ENCODE data around the gene WWOX. TPM values are rescaled to one million over a fixed set of nuclear protein-coding genes. Genes with fewer than 3 reads are reported as not detected.

Gene WWOX
- total RNA-seq, 1 experiment from 2014 or later = 28.3 TPM

DNA sequence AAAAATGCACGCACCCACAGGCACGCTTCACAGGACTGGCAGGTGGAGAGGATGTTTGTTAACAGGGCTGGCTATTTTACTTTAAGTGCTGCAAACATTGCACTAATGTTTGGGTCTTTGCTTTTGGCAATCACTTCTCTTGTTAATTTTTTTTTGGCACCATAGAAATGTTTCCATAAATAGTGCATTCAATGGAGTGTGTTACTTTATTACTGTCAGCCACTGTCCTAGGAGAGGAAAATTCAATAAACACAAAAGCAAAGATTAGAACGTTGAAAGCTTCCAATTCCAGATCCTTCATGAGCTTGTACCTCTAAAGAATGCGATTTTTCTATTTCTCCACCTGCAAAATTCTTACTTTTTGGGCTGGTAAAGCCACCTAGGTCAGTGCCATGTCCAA, 743.5 kb downstream of the WWOX start:
- no peak overlapping the region for H3K27ac ChIP-seq (ENCODE audit: low read length)
- DNase-seq = no peak
- no peak overlapping the region for H3K4me2 ChIP-seq (ENCODE audit: low read length)
- no peaks in the 10 kb centered on the region for H4K20me1 ChIP-seq (ENCODE audit: low read length)
- CTCF ChIA-PET = no interaction called here
- POLR2A ChIA-PET (ENCODE audit: unreplicated experiment) = no interaction called here
- no peaks in the 10 kb centered on the region for H3K9me3 ChIP-seq (ENCODE audit: low read length)
- no peaks in the 10 kb centered on the region for H3K4me1 ChIP-seq (ENCODE audit: insufficient read depth, low read length)
- H3K4me3 ChIP-seq (ENCODE audit: low read length) = no peak overlapping the region
- no peaks in the 10 kb centered on the region for H3K9me2 ChIP-seq (replicated peaks; ENCODE audit: low read length)
- no peak overlapping the region for H2AFZ ChIP-seq (ENCODE audit: low read length)
- H3K36me3 ChIP-seq (ENCODE audit: low read depth, low read length) = no peaks in the 10 kb centered on the region
- no peaks in the 10 kb centered on the region for H3K27me3 ChIP-seq (ENCODE audit: low read length)
- no TSS peak for BruUV-seq (replicated peaks)
- H3F3A ChIP-seq (ENCODE audit: low read length, unreplicated experiment) = no peaks in the 10 kb centered on the region
- no peak overlapping the region for H3K9ac ChIP-seq (ENCODE audit: low read length)
- no peak for ATAC-seq
- intact Hi-C loops (cut with micrococcal nuclease) = no loop called here
- no peaks in the 10 kb centered on the region for H3K79me2 ChIP-seq (ENCODE audit: low read length)
- TF ChIP-seq EZH2phosphoT487 (IDR thresholded peaks at IDR 0.05; ENCODE audit: borderline replicate concordance, low read length) = no peak
- TF ChIP-seq, protein P1, sequence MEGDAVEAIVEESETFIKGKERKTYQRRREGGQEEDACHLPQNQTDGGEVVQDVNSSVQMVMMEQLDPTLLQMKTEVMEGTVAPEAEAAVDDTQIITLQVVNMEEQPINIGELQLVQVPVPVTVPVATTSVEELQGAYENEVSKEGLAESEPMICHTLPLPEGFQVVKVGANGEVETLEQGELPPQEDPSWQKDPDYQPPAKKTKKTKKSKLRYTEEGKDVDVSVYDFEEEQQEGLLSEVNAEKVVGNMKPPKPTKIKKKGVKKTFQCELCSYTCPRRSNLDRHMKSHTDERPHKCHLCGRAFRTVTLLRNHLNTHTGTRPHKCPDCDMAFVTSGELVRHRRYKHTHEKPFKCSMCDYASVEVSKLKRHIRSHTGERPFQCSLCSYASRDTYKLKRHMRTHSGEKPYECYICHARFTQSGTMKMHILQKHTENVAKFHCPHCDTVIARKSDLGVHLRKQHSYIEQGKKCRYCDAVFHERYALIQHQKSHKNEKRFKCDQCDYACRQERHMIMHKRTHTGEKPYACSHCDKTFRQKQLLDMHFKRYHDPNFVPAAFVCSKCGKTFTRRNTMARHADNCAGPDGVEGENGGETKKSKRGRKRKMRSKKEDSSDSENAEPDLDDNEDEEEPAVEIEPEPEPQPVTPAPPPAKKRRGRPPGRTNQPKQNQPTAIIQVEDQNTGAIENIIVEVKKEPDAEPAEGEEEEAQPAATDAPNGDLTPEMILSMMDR (conservative IDR thresholded peaks at IDR 0.05; ENCODE audit: low read depth, low read length) = no peak

DNA sequence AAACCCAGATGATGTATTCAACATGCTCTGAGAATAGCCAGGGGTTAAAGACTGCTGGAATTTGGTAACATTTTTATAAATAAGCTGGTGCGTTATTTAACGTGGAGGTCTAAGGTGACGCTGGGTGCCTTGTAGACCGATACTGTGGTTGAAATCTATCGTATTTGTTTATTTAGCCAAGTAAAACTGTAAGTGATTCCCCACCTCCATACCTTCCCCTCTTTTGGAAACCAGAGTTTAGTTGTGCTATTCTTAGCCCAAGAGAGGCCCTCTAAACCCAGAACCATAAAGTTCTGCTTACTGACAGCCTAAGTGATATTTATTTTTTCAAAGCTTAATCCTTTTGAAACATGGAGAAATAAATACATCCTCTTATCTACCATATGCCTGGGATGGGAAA, 744.5 kb downstream of the WWOX start:
- Histone ChIP-seq H3K27ac (ENCODE audit: low read length) (no peak overlapping the region), H3K9ac (ENCODE audit: low read length) (no peak overlapping the region), H3K79me2 (ENCODE audit: low read length) (no peaks in the 10 kb centered on the region), H3K4me1 (ENCODE audit: insufficient read depth, low read length) (no peaks in the 10 kb centered on the region), H3F3A (ENCODE audit: low read length, unreplicated experiment) (no peaks in the 10 kb centered on the region), H3K4me3 (ENCODE audit: low read length) (no peak overlapping the region), H3K9me3 (ENCODE audit: low read length) (no peaks in the 10 kb centered on the region), H3K4me2 (ENCODE audit: low read length) (no peak overlapping the region), H4K20me1 (ENCODE audit: low read length) (no peaks in the 10 kb centered on the region), H2AFZ (ENCODE audit: low read length) (no peak overlapping the region), H3K9me2 (replicated peaks; ENCODE audit: low read length) (no peaks in the 10 kb centered on the region), H3K36me3 (ENCODE audit: low read depth, low read length) (no peaks in the 10 kb centered on the region), H3K27me3 (ENCODE audit: low read length) (no peaks in the 10 kb centered on the region)
- intact Hi-C loops (cut with micrococcal nuclease) = no loop called here
- TF ChIP-seq, protein P1 (conservative IDR thresholded peaks at IDR 0.05; ENCODE audit: low read depth, low read length) = no peak
- TF ChIP-seq EZH2 (IDR thresholded peaks at IDR 0.05; ENCODE audit: low read length, unreplicated experiment) (no peak), EZH2phosphoT487 (IDR thresholded peaks at IDR 0.05; ENCODE audit: borderline replicate concordance, low read length) (no peak)
- CTCF ChIA-PET = no interaction called here
- BruUV-seq (replicated peaks) = no TSS peak
- ATAC-seq (no peak), DNase-seq (no peak)
- POLR2A ChIA-PET (ENCODE audit: unreplicated experiment) = no interaction called here

DNA sequence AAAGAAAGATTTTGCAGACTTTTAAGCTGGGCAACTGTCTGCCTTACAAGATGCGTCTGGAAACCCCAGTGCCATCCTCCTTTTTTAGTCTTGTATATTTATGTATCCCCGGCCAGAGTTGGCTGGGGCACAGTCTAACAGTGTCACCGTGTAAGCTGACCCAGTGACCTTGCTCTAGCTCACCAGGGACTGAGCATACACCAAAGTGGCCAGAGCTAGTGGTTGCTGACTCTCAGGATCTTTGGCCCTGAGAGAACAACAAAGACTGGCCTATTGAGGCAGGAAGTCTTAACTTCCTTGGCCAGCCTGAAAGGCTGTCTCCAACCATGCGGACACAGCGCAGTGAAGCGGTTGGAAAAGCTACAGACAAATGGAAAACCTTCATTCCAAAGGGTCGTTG, 745.2 kb downstream of the WWOX start:
- Histone ChIP-seq H3K27me3 (ENCODE audit: low read length) (no peaks in the 10 kb centered on the region), H3F3A (ENCODE audit: low read length, unreplicated experiment) (no peaks in the 10 kb centered on the region), H2AFZ (ENCODE audit: low read length) (no peak overlapping the region), H3K4me3 (ENCODE audit: low read length) (no peak overlapping the region), H3K27ac (ENCODE audit: low read length) (no peak overlapping the region), H3K4me1 (ENCODE audit: insufficient read depth, low read length) (no peaks in the 10 kb centered on the region), H4K20me1 (ENCODE audit: low read length) (no peaks in the 10 kb centered on the region), H3K9me2 (replicated peaks; ENCODE audit: low read length) (no peaks in the 10 kb centered on the region), H3K79me2 (ENCODE audit: low read length) (no peaks in the 10 kb centered on the region), H3K9me3 (ENCODE audit: low read length) (no peaks in the 10 kb centered on the region), H3K36me3 (ENCODE audit: low read depth, low read length) (no peaks in the 10 kb centered on the region), H3K9ac (ENCODE audit: low read length) (no peak overlapping the region), H3K4me2 (ENCODE audit: low read length) (no peak overlapping the region)
- no TSS peak for BruUV-seq (replicated peaks)
- intact Hi-C loops (cut with micrococcal nuclease) = no loop called here
- DNase-seq = no peak
- ChIA-PET CTCF (no interaction called here), POLR2A (ENCODE audit: unreplicated experiment) (no interaction called here)
- no peak for ATAC-seq
- TF ChIP-seq EZH2 (IDR thresholded peaks at IDR 0.05; ENCODE audit: low read length, unreplicated experiment) (no peak), EZH2phosphoT487 (IDR thresholded peaks at IDR 0.05; ENCODE audit: borderline replicate concordance, low read length) (no peak)
- TF ChIP-seq, protein P1 (conservative IDR thresholded peaks at IDR 0.05; ENCODE audit: low read depth, low read length) = no peak
